Airway epithelial cell (primary cell): ENCODE data around the gene MAPK1IP1L. TPM values are rescaled to one million over a fixed set of nuclear protein-coding genes. Genes with fewer than 3 reads are reported as not detected.

Experiments
- total RNA-seq: library from RNA; depleted of rRNA; stranded (reverse); fragments of >200 nt; gene quantifications from 2 replicates; pipeline ENCODE4 v1.2.3, GENCODE V29; 2015

Gene MAPK1IP1L
- 76.0 and 115 TPM in 2 replicates for total RNA-seq

GRCh38 chr14:55051423-55052268 lies at the start of gene MAPK1IP1L:
Gene MAPK1IP1L (plus strand): TSS chr14:55051647. CDS start chr14:55061684, 10,037 bp downstream.

GRCh38 chr14:55026793-55027561 lies 24.5 kb upstream of the MAPK1IP1L start, which contains the start of the genes SOCS4 and WDHD1:
Gene SOCS4 (plus strand): TSS chr14:55027236. CDS start chr14:55043042, 15,806 bp downstream.
Gene WDHD1 (minus strand): TSS chr14:55027099. CDS start chr14:55026787, 312 bp downstream.

Other genes starting within 250 kb of the MAPK1IP1L start
- 4.4 and 4.7 TPM in 2 replicates for gene GCH1, start 148.8 kb upstream of the MAPK1IP1L start, total RNA-seq
- gene WDHD1, start 24.5 kb upstream of the MAPK1IP1L start, total RNA-seq: 12.5 and 14.5 TPM in 2 replicates
- gene SOCS4, start 24.4 kb upstream of the MAPK1IP1L start, total RNA-seq: 6.5 and 9.6 TPM in 2 replicates
- gene LGALS3, start 77.6 kb downstream of the MAPK1IP1L start, total RNA-seq: 260 and 307 TPM in 2 replicates
- 23.9 and 31.0 TPM in 2 replicates for gene DLGAP5, start 139.9 kb downstream of the MAPK1IP1L start, total RNA-seq
- gene FBXO34, start 219.8 kb downstream of the MAPK1IP1L start, total RNA-seq: 11.4 and 14.1 TPM in 2 replicates